Right cardiac atrium (tissue), 5 donors: Measurements from ENCODE around the gene ADNP2. TPM values are rescaled to one million over a fixed set of nuclear protein-coding genes. Genes with fewer than 3 reads are reported as not detected.

Experiments used
- ATAC-seq, 2 donors: fragments of 200-7000 bp; cut with Tn5 transposase; one replicate each; pipeline versions ENCODE4 v1.8.0 to v1.9.1; 2020; ENCODE audit warnings: moderate library complexity in 2 of 2, mild to moderate bottlenecking in 1 of 2
- DNase-seq, 3 donors: peaks; one replicate each; pipeline ENCODE4 v3.0.0-alpha.2; 2020
- H3K27ac ChIP-seq: one replicate; pipeline ENCODE4 v1.5.1; 2013; ENCODE audit warnings: mild to moderate bottlenecking, low read length, control low read depth, moderate library complexity
- H3K27me3 ChIP-seq: one replicate; pipeline ENCODE4 v1.6.1; 2013; ENCODE audit not compliant: control insufficient read depth, insufficient read depth
- H3K4me1 ChIP-seq: one replicate; pipeline ENCODE4 v1.6.1; 2013; ENCODE audit warnings: low read length; ENCODE audit not compliant: control insufficient read depth, insufficient read depth
- H3K4me3 ChIP-seq: one replicate; pipeline ENCODE4 v1.5.1; 2013; ENCODE audit warnings: low read length, control low read depth
- H3K9me3 ChIP-seq: one replicate; pipeline ENCODE4 v1.6.1; 2013; ENCODE audit warnings: low read length; ENCODE audit not compliant: control insufficient read depth
- WGBS: extraction: QIAGEN DNeasy Blood & Tissue Kit; methylation state at CpG from one replicate; pipeline ENCODE4 v1.1.7; 2013; 5-methylcytosine and 5-hydroxymethylcytosine counted together
- intact Hi-C, 4 donors: fragments of 100-400 bp; cut with DNase I; formaldehyde crosslinking; loops; one replicate each; pipeline versions ENCODE4 v1.11.0 to v1.14.0; 2022 to 2023
- polyA plus RNA-seq: library from polyadenylated mRNA; stranded (reverse); fragments of 200-250 nt; gene quantifications from one replicate; pipeline ENCODE4 v1.2.3, GENCODE V29; 2013
- total RNA-seq, 4 donors: library from RNA; stranded (reverse); fragmentation: NEBNext Ultra II Directional; extraction: Animal tissue kit (Norgen Biotek cat#: 25700); gene quantifications; one replicate each; pipeline ENCODE4 v1.2.1, GENCODE V29; 2021
- donor health status: healthy with polysubstance abuse.
- donor health status: DM: no; HTN: yes; CAD: no.
- donor health status: DM: no; HTN: no; CAD: no.
- donor health status: DM: no; HTN: yes; CAD: no; lungs with severe emphysema.
- donor health status: DM: yes; HTN: yes; CAD: no.

The ADNP2 gene
- total and polyA plus RNA-seq, 5 donors, result 4.1 to 14.7 (median 12.2) TPM

DNA sequence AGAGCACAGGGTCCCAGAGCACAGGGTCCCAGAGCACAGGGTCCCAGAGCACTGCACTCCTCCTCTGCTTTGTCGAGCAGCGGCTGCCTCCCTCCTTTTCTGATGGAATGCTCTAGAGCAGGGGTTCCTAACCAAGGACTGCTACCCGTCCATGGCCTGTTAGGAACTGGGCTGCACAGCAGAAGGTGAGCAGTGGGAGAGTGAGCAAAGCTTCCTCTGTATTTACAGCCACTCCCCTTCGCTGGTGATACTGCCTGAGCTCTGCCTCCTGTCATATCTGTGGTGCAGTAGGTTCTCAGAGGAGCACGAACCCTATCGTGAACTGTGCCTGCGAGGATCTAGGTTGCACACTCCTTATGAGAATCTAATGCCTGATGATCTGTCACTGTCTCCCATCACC, 33.1 kb upstream of the ADNP2 start:
- no peaks in the 10 kb centered on the region for H3K4me1 ChIP-seq
- no peak overlapping the region for H3K27ac ChIP-seq
- no peak for DNase-seq
- ATAC-seq, result no peak
- WGBS, result 93% methylated on average over 7 of the region's 7 CpGs
- no peaks in the 10 kb centered on the region for H3K27me3 ChIP-seq
- H3K4me3 ChIP-seq, result no peak overlapping the region
- intact Hi-C loops, result no loop called here
- no peaks in the 10 kb centered on the region for H3K9me3 ChIP-seq

- WGBS, result 97% methylated on average over 9 of the region's 9 CpGs
- Histone ChIP-seq H3K4me1 (no peaks in the 10 kb centered on the region), H3K27ac (no peak overlapping the region), H3K9me3 (no peaks in the 10 kb centered on the region), H3K4me3 (no peak overlapping the region), H3K27me3 (no peaks in the 10 kb centered on the region)
- intact Hi-C loops, result no loop called here
- ATAC-seq (no peak), DNase-seq (no peak)
Measured at GRCh38 chr18:80076379-80076778, 32.7 kb upstream of the ADNP2 start.

DNA sequence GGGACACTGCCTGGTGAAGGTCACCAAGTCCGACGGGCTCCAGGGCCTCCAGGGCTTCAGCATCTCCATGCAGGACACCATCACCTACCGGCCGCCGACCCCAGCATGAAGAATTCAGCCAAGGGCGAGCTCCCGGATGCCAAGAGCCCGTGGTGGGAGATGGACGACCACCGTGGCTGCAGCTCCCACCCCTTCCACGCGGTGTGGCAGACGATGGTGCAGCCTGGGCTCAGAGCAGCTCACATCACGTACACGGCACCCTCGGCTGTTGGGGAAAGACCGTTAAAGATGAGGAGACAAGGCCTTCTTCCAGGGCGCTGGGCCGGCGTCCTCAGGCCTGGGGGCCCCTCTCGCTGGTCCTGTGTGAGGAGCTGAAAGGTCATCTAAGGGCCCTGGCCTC, 31.2 kb upstream of the ADNP2 start:
- 97% methylated on average over 21 of the region's 21 CpGs for WGBS
- intact Hi-C loops, result no loop called here

GRCh38 chr18:80086281-80086680, 22.8 kb upstream of the ADNP2 start:
- no peaks in the 10 kb centered on the region for H3K4me1 ChIP-seq
- 70% methylated on average over 4 of the region's 4 CpGs for WGBS
- H3K27me3 ChIP-seq, result no peaks in the 10 kb centered on the region
- intact Hi-C loops, result no loop called here
- H3K27ac ChIP-seq, result no peak overlapping the region
- H3K4me3 ChIP-seq, result no peak overlapping the region
- ATAC-seq, result no peak
- no peaks in the 10 kb centered on the region for H3K9me3 ChIP-seq
- no peak for DNase-seq

More for the DNA sequence above, 31.2 kb upstream of the ADNP2 start:
- H3K27ac ChIP-seq, result no peak overlapping the region
- no peak for DNase-seq
- ATAC-seq, result no peak
- H3K27me3 ChIP-seq, result no peaks in the 10 kb centered on the region
- no peaks in the 10 kb centered on the region for H3K9me3 ChIP-seq
- H3K4me3 ChIP-seq, result no peak overlapping the region
- no peaks in the 10 kb centered on the region for H3K4me1 ChIP-seq

DNA sequence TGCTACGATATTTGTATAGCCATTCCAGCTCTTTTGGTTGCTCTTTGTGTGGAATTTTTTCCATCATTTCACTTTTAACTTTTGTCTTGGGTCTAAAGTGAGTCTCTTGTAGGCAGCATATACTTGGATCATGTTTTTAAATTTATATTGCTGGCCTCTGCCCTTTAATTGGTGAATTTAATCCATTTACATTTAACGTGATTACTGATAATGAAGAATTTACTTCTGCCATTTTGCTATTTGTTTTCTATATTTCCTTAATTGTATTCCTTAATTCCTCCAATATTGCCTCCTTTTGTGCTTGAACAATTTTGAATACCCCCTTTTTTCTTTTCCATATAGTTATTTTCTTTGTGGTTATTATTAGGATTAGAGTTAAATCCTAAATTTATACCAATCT, 21.0 kb upstream of the ADNP2 start:
- WGBS, result 57% methylated on average over 2 of the region's 2 CpGs
- ATAC-seq, result no peak
- H3K4me1 ChIP-seq, result no peaks in the 10 kb centered on the region
- no peak for DNase-seq
- H3K27me3 ChIP-seq, result no peaks in the 10 kb centered on the region
- H3K27ac ChIP-seq, result no peak overlapping the region
- H3K9me3 ChIP-seq, result no peaks in the 10 kb centered on the region
- no peak overlapping the region for H3K4me3 ChIP-seq
- intact Hi-C loops, result no loop called here

- no peak overlapping the region for H3K27ac ChIP-seq
- H3K4me1 ChIP-seq, result no peaks in the 10 kb centered on the region
- ATAC-seq (no peak), DNase-seq (no peak)
- no peak overlapping the region for H3K4me3 ChIP-seq
- intact Hi-C loops, result no loop called here
- H3K27me3 ChIP-seq, result no peaks in the 10 kb centered on the region
- no peaks in the 10 kb centered on the region for H3K9me3 ChIP-seq
Measured at GRCh38 chr18:80088823-80089222, 20.2 kb upstream of the ADNP2 start.

DNA sequence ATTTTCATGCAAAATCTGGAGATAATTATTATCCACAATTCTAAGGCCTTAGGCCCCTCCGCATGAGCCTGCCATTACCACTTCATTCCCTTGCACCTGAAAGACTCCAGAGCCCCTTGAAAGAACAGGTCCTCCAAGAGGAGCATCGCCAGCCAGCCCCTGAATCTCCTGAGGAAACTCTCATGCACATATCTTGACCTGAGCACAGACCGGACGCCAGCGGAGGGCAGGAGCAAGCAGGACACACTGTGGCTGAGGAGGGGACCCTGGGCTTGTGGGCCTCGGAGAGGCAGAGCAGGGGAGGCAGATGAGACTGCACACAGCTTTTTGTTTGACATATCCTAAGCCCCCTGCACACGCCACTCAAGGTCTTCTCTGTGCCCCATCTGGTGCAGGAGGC, 13.6 kb upstream of the ADNP2 start:
- Histone ChIP-seq H3K9me3 (no peaks in the 10 kb centered on the region), H3K27me3 (no peaks in the 10 kb centered on the region), H3K4me3 (no peak overlapping the region), H3K27ac (no peak overlapping the region), H3K4me1 (no peaks in the 10 kb centered on the region)
- WGBS, result 89% methylated on average over 7 of the region's 7 CpGs
- DNase-seq (no peak), ATAC-seq (no peak)
- intact Hi-C loops, result no loop called here

- Histone ChIP-seq H3K4me1 (no peaks in the 10 kb centered on the region), H3K9me3 (no peaks in the 10 kb centered on the region), H3K27me3 (no peaks in the 10 kb centered on the region), H3K27ac (no peak overlapping the region), H3K4me3 (no peak overlapping the region)
- intact Hi-C loops, result no loop called here
- ATAC-seq (peak in 1 of 2 donors; percentile 19), DNase-seq (no peak)
- WGBS, result 82% methylated on average over 10 of the region's 10 CpGs
Measured at GRCh38 chr18:80096032-80096565, 13.0 kb upstream of the ADNP2 start.

- Histone ChIP-seq H3K4me3 (no peak overlapping the region), H3K4me1 (no peaks in the 10 kb centered on the region), H3K27me3 (no peaks in the 10 kb centered on the region), H3K27ac (no peak overlapping the region), H3K9me3 (no peaks in the 10 kb centered on the region)
- 93% methylated on average over 9 of the region's 9 CpGs for WGBS
- ATAC-seq, result no peak
- intact Hi-C loops, result no loop called here
- DNase-seq, result no peak
Measured at GRCh38 chr18:80097201-80097600, 11.9 kb upstream of the ADNP2 start.

DNA sequence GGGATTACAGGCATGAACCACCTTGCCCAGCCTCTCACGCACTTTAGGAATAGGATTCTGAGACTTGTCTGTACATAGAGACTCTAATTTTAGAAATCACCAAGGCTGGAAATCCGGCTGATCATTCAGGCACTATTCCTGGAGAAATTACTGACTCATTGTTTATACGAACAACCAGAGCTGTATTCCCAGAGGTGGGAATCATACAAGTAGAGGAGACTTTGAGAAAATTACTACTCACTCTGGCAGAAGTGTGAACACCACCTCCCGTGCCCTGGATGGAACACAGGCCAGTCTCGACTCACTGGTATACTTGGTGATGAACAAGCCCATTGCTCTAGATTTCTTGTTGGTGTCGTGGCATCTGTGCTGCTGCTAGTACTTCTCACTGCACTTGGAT, 5.8 kb upstream of the ADNP2 start:
- intact Hi-C loops, result no loop called here
- H3K4me3 ChIP-seq, result no peak overlapping the region
- no peaks in the 10 kb centered on the region for H3K27me3 ChIP-seq
- H3K27ac ChIP-seq, result no peak overlapping the region
- no peaks in the 10 kb centered on the region for H3K4me1 ChIP-seq
- DNase-seq (no peak), ATAC-seq (no peak)
- 49% methylated on average over 6 of the region's 6 CpGs for WGBS
- no peaks in the 10 kb centered on the region for H3K9me3 ChIP-seq

DNA sequence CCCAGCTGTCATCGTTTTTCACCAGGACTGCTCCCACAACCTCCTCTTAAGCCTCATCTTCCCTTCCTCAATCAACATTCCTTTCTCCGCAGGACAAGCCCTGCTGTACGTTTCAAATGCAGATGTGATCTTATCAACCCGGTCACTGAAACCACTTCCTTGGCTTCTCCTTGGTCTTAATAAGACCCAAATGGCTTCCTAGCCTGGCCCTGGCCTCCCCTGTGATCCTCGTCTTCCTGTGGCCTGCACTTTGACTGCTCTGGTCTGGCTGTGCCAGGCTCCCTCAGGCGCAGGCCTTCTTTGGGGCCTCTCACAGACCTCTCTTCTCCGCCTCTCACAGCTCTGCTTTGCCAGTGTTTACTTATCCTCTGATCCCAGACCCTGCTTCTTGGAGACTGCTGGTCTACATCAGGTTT, 4.7 kb upstream of the ADNP2 start:
- H3K4me1 ChIP-seq, result no peaks in the 10 kb centered on the region
- H3K27ac ChIP-seq, result no peak overlapping the region
- no peaks in the 10 kb centered on the region for H3K27me3 ChIP-seq
- H3K9me3 ChIP-seq, result no peaks in the 10 kb centered on the region
- WGBS, result 49% methylated on average over 7 of the region's 7 CpGs
- intact Hi-C loops, result no loop called here
- ATAC-seq, result no peak
- DNase-seq, result no peak
- H3K4me3 ChIP-seq, result no peak overlapping the region
